ENCODE measurements around the gene GNL1.

GNL1 gene

GRCh38 chr6:30513451-30513850 lies 42.8 kb downstream of the GNL1 start:
- no peak for TF ChIP-seq CTCF (IDR thresholded peaks at IDR 0.05)

DNA sequence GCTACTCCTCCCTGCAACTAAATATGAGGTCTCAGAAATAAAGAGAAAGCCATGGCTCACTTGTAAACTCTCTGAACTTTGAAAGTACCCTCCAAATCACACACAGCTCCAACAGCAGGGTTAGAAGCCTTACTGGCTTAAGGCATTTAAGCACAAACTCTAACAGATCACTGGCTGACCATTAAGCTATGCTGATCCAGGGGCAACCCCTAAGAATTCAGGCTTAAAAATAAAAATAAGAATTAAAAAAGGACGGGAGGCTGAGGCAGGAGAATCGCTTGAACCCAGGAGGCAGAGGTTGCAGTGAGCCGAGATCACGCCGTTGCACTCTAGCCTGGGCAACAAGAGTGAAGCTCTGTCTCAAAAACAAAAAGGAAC lies 45.1 kb downstream of the GNL1 start:
- no peak for TF ChIP-seq CTCF (IDR thresholded peaks at IDR 0.05)

DNA sequence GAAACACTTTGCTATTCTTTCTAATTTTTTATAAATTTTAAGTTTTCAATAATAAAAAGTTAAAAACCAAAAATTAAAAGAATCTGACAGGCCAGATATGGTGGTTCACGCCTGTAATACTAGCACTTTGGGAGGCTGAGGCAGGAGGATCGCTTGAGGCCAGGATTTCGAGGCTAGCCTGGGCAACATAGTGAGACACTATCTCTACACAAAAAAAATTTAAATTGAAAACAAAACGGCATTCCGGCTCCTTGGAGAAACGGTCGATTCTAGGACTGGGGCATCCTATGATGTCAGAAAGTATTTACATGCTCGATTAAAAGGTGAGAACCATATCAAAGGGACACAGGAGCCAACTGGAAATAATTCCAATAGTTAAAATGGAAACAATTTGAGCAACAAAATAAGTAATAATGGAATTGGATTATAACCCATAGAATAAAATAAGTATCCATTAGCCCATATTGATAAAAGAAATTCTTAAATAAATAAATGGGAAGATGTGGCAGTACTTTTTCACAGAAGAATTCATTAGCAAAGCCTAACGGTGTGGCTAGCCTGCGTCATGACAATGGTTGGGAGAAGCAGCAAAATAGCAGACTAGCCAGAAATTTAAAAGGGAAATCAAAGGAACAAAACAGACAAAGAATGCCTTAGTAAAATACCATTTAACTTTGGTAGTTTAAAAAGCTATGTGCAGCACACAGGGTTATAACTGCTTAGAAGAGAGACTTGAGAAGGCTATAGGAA lies 45.7 kb downstream of the GNL1 start:
- TF ChIP-seq CTCF (IDR thresholded peaks at IDR 0.05): no peak

DNA sequence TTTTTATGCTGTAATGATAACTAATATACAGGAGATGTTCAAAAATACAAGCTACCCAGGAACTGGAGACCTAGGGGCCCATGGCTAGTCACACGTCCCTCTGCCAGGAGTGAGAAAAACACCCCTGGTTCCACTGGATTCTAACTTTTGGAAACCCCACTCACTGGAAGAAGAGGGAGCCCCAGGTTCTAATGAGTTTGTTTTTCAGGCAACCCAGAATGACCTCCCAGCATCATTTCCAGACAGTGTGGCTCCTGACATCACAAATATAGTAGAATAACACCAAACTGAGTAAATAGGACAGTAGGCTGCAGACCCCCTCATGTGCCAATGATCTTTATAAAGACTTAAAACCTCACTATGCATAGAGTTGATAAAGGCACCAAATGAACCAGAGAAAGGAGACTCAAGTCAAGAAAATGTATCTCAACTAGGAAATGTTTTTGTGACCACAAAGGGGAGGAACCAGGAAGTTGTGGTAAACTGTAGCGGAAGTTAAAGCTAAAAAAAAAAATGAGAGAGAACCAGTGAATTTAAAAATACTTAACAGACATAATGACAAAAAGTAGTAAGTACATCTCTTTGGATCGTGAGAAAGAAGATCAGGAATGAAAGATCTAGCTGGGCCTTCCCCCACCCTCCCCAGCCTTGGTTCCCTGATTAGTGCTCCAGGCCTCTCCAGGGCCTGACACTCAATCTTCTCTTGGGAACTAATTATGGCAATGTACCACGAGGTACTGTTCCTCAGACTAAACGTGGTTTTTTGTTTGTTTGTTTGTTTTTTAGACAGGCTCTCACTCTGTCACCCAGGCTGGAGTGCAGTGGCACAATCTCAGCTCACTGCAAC lies 47.2 kb downstream of the GNL1 start:
- TF ChIP-seq CTCF (IDR thresholded peaks at IDR 0.05): no peak

DNA sequence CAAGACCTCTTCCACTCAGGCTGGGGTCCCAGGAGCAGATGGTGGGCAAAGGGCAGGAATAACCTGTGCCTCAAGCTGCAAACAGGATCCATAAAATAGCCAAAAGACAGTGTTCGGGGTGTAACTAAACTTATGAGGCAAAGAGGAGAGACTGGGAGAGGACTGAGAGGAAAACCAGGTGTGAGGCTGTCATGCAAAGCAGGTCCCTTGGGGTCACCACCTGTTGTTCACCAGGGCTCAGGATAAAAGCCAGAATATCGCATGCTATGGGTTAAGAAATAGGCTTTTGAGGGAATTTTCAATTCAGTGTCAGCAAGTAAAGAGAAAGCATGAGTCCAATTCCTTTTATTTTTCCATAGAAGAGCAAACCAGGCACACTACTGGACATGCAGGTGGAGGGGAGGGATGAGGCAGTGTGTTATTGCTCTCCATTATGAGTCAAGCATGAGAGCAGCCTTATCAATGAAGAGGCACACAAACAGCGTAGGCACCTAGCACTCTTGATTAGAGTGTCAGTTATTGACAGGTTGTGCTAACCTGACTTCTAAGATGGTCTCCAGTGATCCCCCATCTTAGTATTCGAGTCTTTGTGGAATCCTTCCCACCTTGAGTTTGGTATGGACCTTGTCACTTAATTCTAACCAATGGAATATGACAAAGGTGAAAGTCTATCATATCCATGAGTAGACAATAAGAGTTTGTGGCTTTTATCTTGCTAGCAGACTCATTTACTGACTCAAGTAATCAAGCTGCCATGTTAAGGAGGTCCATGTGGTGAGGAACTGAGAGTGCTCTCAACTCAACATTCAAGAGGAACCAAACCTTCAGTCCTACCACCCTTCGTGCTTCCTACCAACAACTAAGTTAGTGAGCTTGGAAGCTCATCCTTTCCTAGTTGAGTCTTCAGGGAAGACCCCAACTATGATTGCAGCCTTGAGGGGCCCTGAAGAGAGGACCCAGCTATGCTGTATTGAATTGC lies 48.2 kb downstream of the GNL1 start:
- TF ChIP-seq CTCF (IDR thresholded peaks at IDR 0.05): no peak

DNA sequence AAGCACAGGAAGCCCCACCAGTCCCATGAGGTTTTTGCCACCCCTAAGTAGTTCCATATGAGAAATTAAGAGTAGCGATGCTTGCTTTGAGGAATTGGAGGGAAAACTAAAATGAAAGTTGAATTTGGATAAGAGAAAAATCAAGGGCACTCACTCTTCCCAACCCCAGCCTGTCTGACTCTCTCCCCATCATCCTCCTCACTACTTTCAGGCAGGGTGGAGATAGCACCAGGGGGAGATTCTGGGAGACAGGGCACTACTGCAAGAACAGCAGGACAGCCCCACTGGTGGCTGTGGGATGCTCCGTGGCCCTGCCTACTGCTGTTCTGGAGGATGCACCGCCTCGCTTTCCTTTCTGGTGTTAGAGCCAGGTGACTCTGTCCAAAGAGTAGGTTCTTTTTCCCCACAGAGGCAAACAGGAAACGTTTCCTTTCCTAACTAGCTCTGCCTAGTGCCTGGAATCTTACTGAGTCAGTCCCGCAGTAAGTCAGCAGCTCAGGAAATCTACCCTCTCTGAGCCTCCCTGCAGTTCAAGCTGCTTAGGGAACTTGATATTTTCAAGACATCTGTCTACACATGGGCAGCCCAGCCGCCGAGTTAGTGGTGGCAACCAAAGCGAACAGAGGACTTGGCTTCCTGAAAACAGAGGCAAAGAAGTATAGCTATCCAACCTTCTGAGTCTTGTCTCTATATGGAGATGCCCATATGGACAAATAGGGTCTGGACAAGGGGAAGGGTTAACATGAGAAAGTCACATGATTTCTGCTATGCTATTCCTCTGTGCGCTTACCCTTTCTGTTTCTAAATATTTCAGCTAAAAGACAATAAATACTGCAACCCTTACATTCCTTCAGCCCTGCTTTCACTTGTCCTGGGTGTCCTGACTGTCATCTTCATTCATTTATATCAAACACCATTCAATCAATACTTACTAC lies 55.6 kb downstream of the GNL1 start:
- TF ChIP-seq CTCF (IDR thresholded peaks at IDR 0.05): no peak
